ENCODE results near the gene ASXL3. TPM values are rescaled to one million over a fixed set of nuclear protein-coding genes. Genes with fewer than 3 reads are reported as not detected.

ASXL3 gene
- total RNA-seq, 2 donors from 2014 or later, result 0.71 to 1.1 TPM

- H3K27me3 ChIP-seq (ENCODE audit: control insufficient read depth, insufficient read depth, low read length, poor library complexity, severe bottlenecking), result peaks cover 8% of the 10 kb centered on the region
- H3K27ac ChIP-seq (ENCODE audit: low read depth, low read length), result no peak overlapping the region
- no peak overlapping the region for H3K27ac Mint-ChIP-seq
- TF ChIP-seq, protein P1, sequence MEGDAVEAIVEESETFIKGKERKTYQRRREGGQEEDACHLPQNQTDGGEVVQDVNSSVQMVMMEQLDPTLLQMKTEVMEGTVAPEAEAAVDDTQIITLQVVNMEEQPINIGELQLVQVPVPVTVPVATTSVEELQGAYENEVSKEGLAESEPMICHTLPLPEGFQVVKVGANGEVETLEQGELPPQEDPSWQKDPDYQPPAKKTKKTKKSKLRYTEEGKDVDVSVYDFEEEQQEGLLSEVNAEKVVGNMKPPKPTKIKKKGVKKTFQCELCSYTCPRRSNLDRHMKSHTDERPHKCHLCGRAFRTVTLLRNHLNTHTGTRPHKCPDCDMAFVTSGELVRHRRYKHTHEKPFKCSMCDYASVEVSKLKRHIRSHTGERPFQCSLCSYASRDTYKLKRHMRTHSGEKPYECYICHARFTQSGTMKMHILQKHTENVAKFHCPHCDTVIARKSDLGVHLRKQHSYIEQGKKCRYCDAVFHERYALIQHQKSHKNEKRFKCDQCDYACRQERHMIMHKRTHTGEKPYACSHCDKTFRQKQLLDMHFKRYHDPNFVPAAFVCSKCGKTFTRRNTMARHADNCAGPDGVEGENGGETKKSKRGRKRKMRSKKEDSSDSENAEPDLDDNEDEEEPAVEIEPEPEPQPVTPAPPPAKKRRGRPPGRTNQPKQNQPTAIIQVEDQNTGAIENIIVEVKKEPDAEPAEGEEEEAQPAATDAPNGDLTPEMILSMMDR (conservative IDR thresholded peaks at IDR 0.05), result no peak
- H3K9ac ChIP-seq (ENCODE audit: extremely low read depth, low read length, poor library complexity, severe bottlenecking), result no peak overlapping the region
- WGBS, 2 experiments (ENCODE audit: insufficient coverage in 1 of 2, insufficient read length in 1 of 2), result 100% methylated on average over 1 of the region's 1 CpG; no CpG with 5 or more reads in 1 of the 2 experiments
- peaks cover 9% of the 10 kb centered on the region for H3K27me3 Mint-ChIP-seq (ENCODE audit: insufficient read depth)
- no peaks in the 10 kb centered on the region for H3K4me1 ChIP-seq (ENCODE audit: control insufficient read depth, insufficient read depth, low read length)
- no peaks in the 10 kb centered on the region for H3K9me3 Mint-ChIP-seq
- no peaks in the 10 kb centered on the region for H3K9me3 ChIP-seq (ENCODE audit: control insufficient read depth, low read length)
- no peak overlapping the region for H3K4me3 ChIP-seq (ENCODE audit: low read length)
- H3K36me3 Mint-ChIP-seq (ENCODE audit: low read depth), result no peaks in the 10 kb centered on the region
- no peaks in the 10 kb centered on the region for H3K4me1 Mint-ChIP-seq
- H3K36me3 ChIP-seq (ENCODE audit: control insufficient read depth, insufficient read depth, low read length), result no peaks in the 10 kb centered on the region
- H3K4me3 Mint-ChIP-seq, result no peak overlapping the region
- DNase-seq, result no peak
Observed at GRCh38 chr18:33708876-33709275, 130.9 kb downstream of the ASXL3 start.

- H3K27me3 ChIP-seq (ENCODE audit: control insufficient read depth, insufficient read depth, low read length, poor library complexity, severe bottlenecking), result peaks cover 8% of the 10 kb centered on the region
- H3K9me3 ChIP-seq (ENCODE audit: control insufficient read depth, low read length), result no peaks in the 10 kb centered on the region
- Mint-ChIP-seq H3K4me1 (no peaks in the 10 kb centered on the region), H3K27ac (no peak overlapping the region), H3K36me3 (ENCODE audit: low read depth) (no peaks in the 10 kb centered on the region), H3K9me3 (no peaks in the 10 kb centered on the region), H3K4me3 (no peak overlapping the region), H3K27me3 (ENCODE audit: insufficient read depth) (peaks cover 9% of the 10 kb centered on the region)
- no peaks in the 10 kb centered on the region for H3K36me3 ChIP-seq (ENCODE audit: control insufficient read depth, insufficient read depth, low read length)
- H3K27ac ChIP-seq (ENCODE audit: low read depth, low read length), result no peak overlapping the region
- WGBS, 2 experiments (ENCODE audit: insufficient coverage in 1 of 2, insufficient read length in 1 of 2), result 82 to 100% methylated on average over 1 to 2 of the region's 2 CpGs
- H3K4me1 ChIP-seq (ENCODE audit: control insufficient read depth, insufficient read depth, low read length), result no peaks in the 10 kb centered on the region
- no peak overlapping the region for H3K9ac ChIP-seq (ENCODE audit: extremely low read depth, low read length, poor library complexity, severe bottlenecking)
- no peak for DNase-seq
- H3K4me3 ChIP-seq (ENCODE audit: low read length), result no peak overlapping the region
- TF ChIP-seq, protein P1 (conservative IDR thresholded peaks at IDR 0.05), result no peak
Observed at GRCh38 chr18:33710269-33710668, 132.2 kb downstream of the ASXL3 start.

GRCh38 chr18:33711514-33711913 lies 133.5 kb downstream of the ASXL3 start:
- no peak for DNase-seq
- H3K4me1 Mint-ChIP-seq, result no peaks in the 10 kb centered on the region

More at GRCh38 chr18:33711514-33711913, 133.5 kb downstream of the ASXL3 start:
- Histone ChIP-seq H3K36me3 (ENCODE audit: control insufficient read depth, insufficient read depth, low read length) (no peaks in the 10 kb centered on the region), H3K9ac (ENCODE audit: extremely low read depth, low read length, poor library complexity, severe bottlenecking) (no peak overlapping the region), H3K27ac (ENCODE audit: low read depth, low read length) (no peak overlapping the region), H3K4me3 (ENCODE audit: low read length) (no peak overlapping the region), H3K4me1 (ENCODE audit: control insufficient read depth, insufficient read depth, low read length) (no peaks in the 10 kb centered on the region), H3K9me3 (ENCODE audit: control insufficient read depth, low read length) (no peaks in the 10 kb centered on the region), H3K27me3 (ENCODE audit: control insufficient read depth, insufficient read depth, low read length, poor library complexity, severe bottlenecking) (peaks cover 3% of the 10 kb centered on the region)
- Mint-ChIP-seq H3K27me3 (ENCODE audit: insufficient read depth) (peaks cover 4% of the 10 kb centered on the region), H3K9me3 (no peaks in the 10 kb centered on the region), H3K4me3 (no peak overlapping the region), H3K36me3 (ENCODE audit: low read depth) (no peaks in the 10 kb centered on the region), H3K27ac (no peak overlapping the region)
- 94% methylated on average over 2 of the region's 2 CpGs; no CpG with 5 or more reads in 1 of the 2 experiments for WGBS, 2 experiments (ENCODE audit: insufficient coverage in 1 of 2, insufficient read length in 1 of 2)
- TF ChIP-seq, protein P1 (conservative IDR thresholded peaks at IDR 0.05), result no peak
